HAP-1 (cell line): ENCODE results near the gene KIF20A.

Experiments
- DNase-seq, 2 experiments: peaks; one replicate each; pipeline ENCODE4 v3.0.0-alpha.2; 2016 to 2020; ENCODE audit warnings: low spot score in 2 of 2
- H3K27me3 ChIP-seq: fragments of 250-450 bp; sonication (Bioruptor Pico); 2 replicates; pipeline ENCODE4 v1.5.1; 2020; ENCODE audit warnings: low read depth, mild to moderate bottlenecking, moderate library complexity
- H3K36me3 ChIP-seq: fragments of 250-450 bp; sonication (Bioruptor Pico); replicated peaks from 2 replicates; pipeline ENCODE4 v1.5.1; 2020; ENCODE audit warnings: mild to moderate bottlenecking
- H3K4me1 ChIP-seq: fragments of 250-450 bp; sonication (Bioruptor Pico); 2 replicates; pipeline ENCODE4 v1.5.1; 2020; ENCODE audit warnings: mild to moderate bottlenecking
- H3K4me3 ChIP-seq: fragments of 250-450 bp; sonication (Bioruptor Pico); 2 replicates; pipeline ENCODE4 v1.5.1; 2020; ENCODE audit warnings: mild to moderate bottlenecking, moderate library complexity
- H3K9me3 ChIP-seq: fragments of 250-450 bp; sonication (Bioruptor Pico); 2 replicates; pipeline ENCODE4 v1.5.1; 2020; ENCODE audit warnings: mild to moderate bottlenecking, moderate library complexity
- in situ Hi-C: fragments of 300-500 bp; cut with MboI; formaldehyde crosslinking; loops from 3 replicates; pipeline ENCODE4 v1.14.3; 2020; ENCODE audit warnings: low sequenced_read_pairs, inconsistent platforms, mixed read lengths

The KIF20A gene

DNA sequence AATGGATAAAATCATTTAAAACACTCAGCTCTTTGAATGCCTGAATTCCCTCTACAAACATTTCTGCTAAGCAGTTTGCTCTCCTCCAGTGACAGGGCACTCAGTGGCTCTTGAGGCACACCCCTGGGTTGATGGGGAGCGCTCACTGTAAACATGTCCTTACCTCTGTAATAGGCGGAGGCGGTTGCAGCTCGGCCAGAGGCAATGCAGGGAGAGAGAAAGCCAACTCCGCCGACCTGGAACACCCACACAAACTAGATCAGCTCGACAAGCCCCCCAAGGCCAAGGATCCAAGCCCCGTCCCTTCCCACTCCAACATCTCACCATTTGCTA lies 33.9 kb downstream of the KIF20A start:
- Histone ChIP-seq H3K9me3 (no peaks in the 10 kb centered on the region), H3K27me3 (no peaks in the 10 kb centered on the region), H3K4me1 (peaks cover 11% of the 10 kb centered on the region), H3K36me3 (peaks cover 6% of the 10 kb centered on the region), H3K4me3 (peak overlapping the region; percentile 92)
- in situ Hi-C loops: no loop called here
- DNase-seq: no peak

- in situ Hi-C loops: no loop called here
- no peaks in the 10 kb centered on the region for H3K9me3 ChIP-seq
- no peaks in the 10 kb centered on the region for H3K27me3 ChIP-seq
- H3K4me1 ChIP-seq: peaks cover 11% of the 10 kb centered on the region
- peak within 1 kb of the TSS; percentile 92 for H3K4me3 ChIP-seq
- DNase-seq: peak; percentile 97 to 99
- peaks cover 6% of the 10 kb centered on the region for H3K36me3 ChIP-seq
Measured at GRCh38 chr5:138213161-138214029, 34.5 kb downstream of the KIF20A start, which contains the start of gene CDC23. Gene CDC23, minus strand, starts transcription at chr5:138213323. Its CDS starts 11 bp downstream, at chr5:138213312.

DNA sequence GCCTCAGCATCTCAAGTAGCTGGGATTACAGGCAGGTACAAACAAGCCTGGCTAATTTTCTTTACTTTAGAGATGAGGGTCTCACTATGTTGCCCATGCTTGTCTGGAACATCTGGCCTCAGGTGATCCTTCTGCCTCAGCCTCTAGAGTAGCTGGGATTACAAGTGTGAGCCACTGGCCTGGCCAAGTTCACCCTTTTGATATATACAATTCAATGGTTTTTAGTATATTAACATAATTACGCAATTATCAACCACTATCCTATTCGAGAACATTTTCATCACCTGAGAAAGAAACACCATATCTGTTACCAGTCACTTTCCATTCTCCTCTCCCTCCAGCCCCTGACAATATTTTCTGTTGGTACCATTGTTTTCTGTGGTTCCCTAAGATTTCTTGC lies 37.9 kb downstream of the KIF20A start:
- peaks cover 9% of the 10 kb centered on the region for H3K4me1 ChIP-seq
- no peaks in the 10 kb centered on the region for H3K27me3 ChIP-seq
- peaks cover 3% of the 10 kb centered on the region; the same call in 1 of the 2 replicates for H3K36me3 ChIP-seq
- no peak for DNase-seq
- peaks cover 5% of the 10 kb centered on the region; the same call in 1 of the 2 replicates for H3K9me3 ChIP-seq
- in situ Hi-C loops: no loop called here
- H3K4me3 ChIP-seq: no peak overlapping the region

DNA sequence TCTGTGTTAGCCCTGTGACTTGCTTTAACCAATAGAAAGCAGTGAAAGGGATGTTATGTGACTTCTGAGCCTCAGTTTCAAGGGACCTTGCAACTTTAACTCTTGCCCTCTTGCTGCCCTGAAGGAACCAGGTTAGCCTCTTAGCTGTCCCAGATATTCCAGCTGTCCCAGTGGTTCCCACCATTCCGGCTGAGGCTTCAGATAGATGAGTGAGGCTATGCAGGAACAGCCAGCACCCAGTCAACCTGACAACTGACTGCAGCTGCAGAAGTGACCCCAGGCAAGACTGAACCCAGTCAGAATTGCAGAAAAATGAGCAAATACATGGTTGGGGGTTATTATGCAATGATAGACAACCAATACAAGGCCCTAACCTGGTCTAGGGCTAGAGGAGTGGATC lies 44.6 kb downstream of the KIF20A start:
- peaks cover 9% of the 10 kb centered on the region for H3K9me3 ChIP-seq

GRCh38 chr5:138224712-138225111 lies 45.8 kb downstream of the KIF20A start:
- no peak overlapping the region for H3K4me3 ChIP-seq
- no peaks in the 10 kb centered on the region for H3K4me1 ChIP-seq
- H3K36me3 ChIP-seq: no peaks in the 10 kb centered on the region
- in situ Hi-C loops: no loop called here
- no peak for DNase-seq
- H3K27me3 ChIP-seq: no peaks in the 10 kb centered on the region
- peaks cover 6% of the 10 kb centered on the region for H3K9me3 ChIP-seq

More for the DNA sequence above, 44.6 kb downstream of the KIF20A start:
- in situ Hi-C loops: no loop called here
- H3K36me3 ChIP-seq: no peaks in the 10 kb centered on the region
- no peak overlapping the region for H3K4me3 ChIP-seq
- no peaks in the 10 kb centered on the region for H3K4me1 ChIP-seq
- no peak for DNase-seq
- no peaks in the 10 kb centered on the region for H3K27me3 ChIP-seq

- H3K4me1 ChIP-seq: peaks cover 5% of the 10 kb centered on the region; the same call in 1 of the 2 replicates
- no peak for DNase-seq
- H3K36me3 ChIP-seq: no peaks in the 10 kb centered on the region
- peaks cover 4% of the 10 kb centered on the region; the same call in 1 of the 2 replicates for H3K9me3 ChIP-seq
- in situ Hi-C loops: no loop called here
- H3K27me3 ChIP-seq: no peaks in the 10 kb centered on the region
- no peak overlapping the region for H3K4me3 ChIP-seq
Measured at GRCh38 chr5:138226910-138227309, 48.0 kb downstream of the KIF20A start.

- H3K9me3 ChIP-seq: peaks cover 4% of the 10 kb centered on the region; the same call in 1 of the 2 replicates
- in situ Hi-C loops: no loop called here
- H3K27me3 ChIP-seq: no peaks in the 10 kb centered on the region; the same call in 1 of the 2 replicates
- DNase-seq: no peak
- peaks cover 5% of the 10 kb centered on the region; the same call in 1 of the 2 replicates for H3K4me1 ChIP-seq
- H3K36me3 ChIP-seq: no peaks in the 10 kb centered on the region
- no peak overlapping the region for H3K4me3 ChIP-seq
Measured at GRCh38 chr5:138229387-138229786, 50.5 kb downstream of the KIF20A start.

GRCh38 chr5:138230261-138230660 lies 51.3 kb downstream of the KIF20A start:
- no peaks in the 10 kb centered on the region for H3K36me3 ChIP-seq
- peaks cover 4% of the 10 kb centered on the region; the same call in 1 of the 2 replicates for H3K9me3 ChIP-seq
- no peak for DNase-seq
- no peak overlapping the region for H3K4me3 ChIP-seq
- in situ Hi-C loops: no loop called here
- H3K27me3 ChIP-seq: no peaks in the 10 kb centered on the region; the same call in 1 of the 2 replicates
- H3K4me1 ChIP-seq: peaks cover 5% of the 10 kb centered on the region; the same call in 1 of the 2 replicates

- peak in 1 of 2 experiments; percentile 58 for DNase-seq
Measured at GRCh38 chr5:138230981-138231589, 52.2 kb downstream of the KIF20A start.

GRCh38 chr5:138233280-138233679 lies 54.4 kb downstream of the KIF20A start:
- Histone ChIP-seq H3K4me1 (peaks cover 5% of the 10 kb centered on the region; the same call in 1 of the 2 replicates), H3K36me3 (no peaks in the 10 kb centered on the region), H3K27me3 (no peaks in the 10 kb centered on the region; the same call in 1 of the 2 replicates), H3K9me3 (no peaks in the 10 kb centered on the region), H3K4me3 (no peak overlapping the region)
- in situ Hi-C loops: no loop called here
- DNase-seq: no peak

More at GRCh38 chr5:138230981-138231589, 52.2 kb downstream of the KIF20A start:
- Histone ChIP-seq H3K27me3 (no peaks in the 10 kb centered on the region; the same call in 1 of the 2 replicates), H3K9me3 (peaks cover 2% of the 10 kb centered on the region; the same call in 1 of the 2 replicates), H3K36me3 (no peaks in the 10 kb centered on the region), H3K4me3 (no peak overlapping the region), H3K4me1 (peaks cover 5% of the 10 kb centered on the region; the same call in 1 of the 2 replicates)
- in situ Hi-C loops: no loop called here

GRCh38 chr5:138234651-138235050 lies 55.7 kb downstream of the KIF20A start:
- H3K36me3 ChIP-seq: no peaks in the 10 kb centered on the region
- peaks cover 5% of the 10 kb centered on the region; the same call in 1 of the 2 replicates for H3K4me1 ChIP-seq
- no peak for DNase-seq
- no peaks in the 10 kb centered on the region; the same call in 1 of the 2 replicates for H3K27me3 ChIP-seq
- no peak overlapping the region for H3K4me3 ChIP-seq
- H3K9me3 ChIP-seq: no peaks in the 10 kb centered on the region
- in situ Hi-C loops: no loop called here
